ENCODE data around the gene LHX4. TPM values are rescaled to one million over a fixed set of nuclear protein-coding genes. Genes with fewer than 3 reads are reported as not detected.
"Not testable (repeated sequence)": the region's sequence is repeated elsewhere in the genome, so short reads cannot be mapped to it uniquely, and the experiment has no call there.

LHX4 gene
- total RNA-seq, 1 donor from 2014 or later: not detected

- intact Hi-C loops (cut with micrococcal nuclease): no loop called here
These were observed 33.5 kb upstream of the LHX4 start for GRCh38 chr1:180196436-180197003.

DNA sequence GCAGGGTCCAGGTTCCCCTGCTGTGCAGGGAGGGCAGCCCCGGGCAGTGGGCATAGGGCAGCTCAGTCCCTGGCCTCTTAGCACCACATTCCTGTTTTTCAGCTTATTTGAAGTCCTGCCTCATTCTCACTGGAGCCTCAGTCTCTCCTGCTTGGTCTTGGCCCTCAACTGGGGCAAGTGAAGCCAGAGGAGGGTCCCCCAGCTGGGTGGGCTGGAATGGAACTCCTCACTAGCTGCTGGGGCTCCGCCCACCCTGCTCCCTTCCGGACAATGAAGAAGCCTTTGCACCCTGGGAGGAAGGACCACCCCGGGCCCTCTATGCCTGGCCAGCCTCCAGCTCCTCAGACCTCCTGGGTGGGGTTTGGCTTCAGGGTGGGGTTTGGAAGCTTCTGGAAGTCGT lies 32.8 kb upstream of the LHX4 start:
- intact Hi-C loops (cut with micrococcal nuclease): no loop called here

GRCh38 chr1:180198196-180198595 lies 31.9 kb upstream of the LHX4 start:
- intact Hi-C loops (cut with micrococcal nuclease): no loop called here

DNA sequence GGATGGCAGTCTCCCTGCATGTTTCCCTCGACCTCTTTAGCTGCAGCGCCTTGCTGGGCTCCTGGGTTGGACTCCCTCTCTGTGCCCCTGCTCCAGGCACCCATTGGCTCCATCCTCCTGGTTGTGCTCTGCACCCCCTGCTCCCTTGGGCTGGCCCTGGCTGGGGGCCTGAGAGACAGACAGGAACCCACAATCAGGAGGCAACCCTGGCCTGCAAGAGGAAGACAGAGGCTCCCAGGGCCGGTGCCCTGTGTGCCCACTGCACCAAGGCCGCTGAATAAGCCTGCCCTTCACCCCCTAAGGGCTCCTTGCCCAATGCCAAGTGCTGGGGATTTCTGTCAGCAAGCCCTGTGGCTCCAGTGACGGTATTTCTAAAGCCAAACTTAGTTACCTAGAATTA lies 31.5 kb upstream of the LHX4 start:
- intact Hi-C loops (cut with micrococcal nuclease): no loop called here

- intact Hi-C loops (cut with micrococcal nuclease): no loop called here
These were observed 31.0 kb upstream of the LHX4 start for GRCh38 chr1:180199018-180199417.

DNA sequence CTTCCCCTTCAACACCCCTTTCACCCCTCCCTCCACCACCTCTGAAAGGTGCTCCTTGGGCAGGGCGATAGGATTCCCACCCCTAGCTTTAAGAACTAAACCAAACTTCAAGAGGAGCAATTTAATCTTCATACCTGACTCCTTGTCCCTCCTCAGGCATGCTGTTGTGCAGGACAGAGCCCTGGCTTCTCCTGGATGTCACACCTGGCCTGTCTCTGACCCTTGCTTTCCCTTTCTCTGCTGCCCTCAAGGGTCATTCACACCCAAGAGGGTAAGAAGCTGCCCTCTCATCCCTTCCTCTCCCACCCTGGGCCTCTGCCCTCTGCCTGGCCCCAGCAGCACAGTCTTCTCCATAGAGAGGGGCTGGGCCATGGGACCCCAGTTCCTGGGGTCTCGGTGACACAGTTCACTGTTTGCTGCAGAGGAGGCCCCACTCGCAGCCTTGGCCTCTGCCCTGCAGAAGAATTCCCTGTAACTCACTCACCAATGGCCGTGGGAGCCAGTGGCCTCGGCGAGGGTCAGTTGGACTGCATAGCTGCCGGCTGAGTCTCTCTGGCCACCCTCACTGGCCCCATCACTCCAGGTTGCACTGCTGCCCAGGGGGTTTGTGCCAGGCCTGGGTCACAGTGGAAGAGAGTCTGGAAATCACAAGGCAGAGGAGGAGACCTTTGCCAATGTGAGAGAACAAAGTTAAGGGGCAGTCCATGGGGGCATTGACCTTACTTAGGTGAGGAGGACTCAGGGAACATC lies 28.4 kb upstream of the LHX4 start:
- intact Hi-C loops (cut with micrococcal nuclease): no loop called here

DNA sequence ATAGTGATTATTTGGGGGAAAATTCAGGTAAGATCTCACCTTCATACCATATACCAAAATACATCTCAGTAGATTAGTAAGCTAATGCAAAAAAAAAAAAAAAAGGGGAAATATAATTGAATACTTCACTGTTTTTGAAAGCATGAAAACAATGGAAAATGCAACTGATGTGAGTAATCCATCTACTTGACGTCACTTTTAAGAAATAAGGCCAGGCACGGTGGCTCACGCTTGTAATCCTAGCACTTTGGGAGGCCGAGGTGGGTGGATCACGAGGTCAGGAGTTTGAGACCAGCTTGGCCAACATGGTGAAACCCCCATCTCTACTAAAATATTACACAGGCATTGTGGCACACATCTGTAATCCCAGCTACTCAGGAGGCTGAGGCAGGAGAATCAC lies 27.5 kb upstream of the LHX4 start:
- intact Hi-C loops (cut with micrococcal nuclease): not testable (repeated sequence)

GRCh38 chr1:180204231-180204630 lies 25.8 kb upstream of the LHX4 start:
- intact Hi-C loops (cut with micrococcal nuclease): no loop called here

GRCh38 chr1:180206581-180206980 lies 23.5 kb upstream of the LHX4 start:
- intact Hi-C loops (cut with micrococcal nuclease): no loop called here

GRCh38 chr1:180208264-180208663 lies 21.8 kb upstream of the LHX4 start:
- intact Hi-C loops (cut with micrococcal nuclease): no loop called here

DNA sequence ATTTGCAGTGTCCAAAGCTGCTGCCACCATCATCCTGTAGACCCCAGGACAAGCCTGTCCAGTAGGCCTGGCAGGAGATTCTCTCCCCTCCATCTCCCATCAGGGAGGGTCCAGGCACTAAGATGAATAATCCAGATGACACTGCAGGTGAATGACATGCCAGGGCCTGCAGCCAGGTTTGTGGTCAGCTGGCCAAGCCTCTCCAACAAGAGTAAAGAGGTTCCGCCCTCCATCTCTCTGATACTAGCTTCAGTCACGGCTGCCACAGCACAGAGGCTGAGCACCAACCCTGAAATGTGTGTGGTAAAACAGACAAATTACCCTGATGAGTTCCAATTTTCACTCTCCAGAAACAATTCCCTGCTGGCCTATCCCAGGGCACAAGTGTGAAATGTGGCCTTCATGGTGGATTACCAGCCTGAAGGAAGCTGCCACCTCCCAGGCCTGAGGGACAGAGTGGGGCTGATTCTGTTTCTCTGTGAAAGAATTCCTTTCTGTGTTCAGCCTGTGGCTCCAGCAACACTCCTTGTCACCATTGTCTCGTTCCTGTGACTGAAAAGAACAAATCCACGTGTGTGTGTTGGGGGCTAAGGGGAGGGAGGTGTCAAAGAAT lies 19.9 kb upstream of the LHX4 start:
- intact Hi-C loops (cut with micrococcal nuclease): no loop called here

DNA sequence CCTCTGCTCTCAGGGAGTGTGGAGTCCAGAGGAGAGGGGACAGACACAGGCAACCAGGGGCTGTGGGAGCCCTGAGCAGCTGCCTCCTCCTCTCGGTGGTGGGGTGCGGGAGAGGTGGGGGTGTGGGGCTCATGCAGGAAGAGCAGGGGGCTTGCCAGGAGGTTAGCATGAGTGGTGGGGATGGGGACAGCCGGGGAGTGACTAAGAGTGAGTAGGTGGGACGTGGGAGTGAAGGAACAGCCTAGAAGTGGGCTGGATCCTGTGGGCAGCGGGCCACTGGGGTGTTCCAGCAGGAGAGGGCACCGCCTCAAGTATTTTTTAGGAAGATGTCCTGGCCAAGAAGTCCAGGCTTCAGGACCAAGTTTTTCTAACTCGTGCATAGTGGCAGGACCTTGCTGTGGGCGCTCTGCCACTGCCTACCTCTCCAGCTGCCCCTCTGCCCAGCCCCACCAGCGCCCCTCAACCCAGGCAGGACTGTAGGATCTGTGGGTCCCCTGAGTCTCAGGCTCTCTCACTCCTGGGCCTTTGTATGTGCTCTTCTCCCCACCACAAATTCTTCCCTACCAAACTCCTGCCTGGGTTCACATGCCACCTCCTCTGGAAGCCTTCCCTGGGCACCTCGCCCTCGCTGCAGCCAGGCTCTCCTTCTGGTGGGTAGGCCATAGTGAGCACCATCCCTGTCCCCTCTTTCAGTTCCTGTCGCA lies 18.8 kb upstream of the LHX4 start:
- intact Hi-C loops (cut with micrococcal nuclease): no loop called here

DNA sequence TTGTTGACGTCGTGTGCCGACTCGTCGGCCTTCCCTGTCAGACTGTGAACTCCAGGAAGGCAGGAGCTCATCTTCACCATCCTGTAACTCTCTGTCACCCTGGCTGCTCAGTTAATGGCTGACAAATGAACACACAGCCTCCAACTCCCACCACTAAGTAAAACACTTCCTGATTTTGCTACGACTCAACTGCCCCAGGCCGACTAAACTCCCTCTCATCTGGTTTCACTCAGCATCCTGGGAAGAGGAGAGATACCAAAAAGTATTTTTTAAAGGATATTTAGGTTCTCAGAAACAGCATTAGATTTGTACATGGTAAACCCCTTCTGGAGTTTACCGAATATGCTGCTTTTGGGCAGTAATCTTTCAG lies 18.2 kb upstream of the LHX4 start:
- intact Hi-C loops (cut with micrococcal nuclease): loop anchor here (2.0 kb wide), 1 partner anchor 57 kb away; the partner anchor contains the start of gene QSOX1

GRCh38 chr1:180213401-180214170 lies 16.5 kb upstream of the LHX4 start:
- intact Hi-C loops (cut with micrococcal nuclease): loop anchor here (2.0 kb wide), 1 partner anchor 59 kb away; the partner anchor contains the start of gene QSOX1

GRCh38 chr1:180215856-180216625 lies 14.0 kb upstream of the LHX4 start:
- intact Hi-C loops (cut with micrococcal nuclease): no loop called here

- intact Hi-C loops (cut with micrococcal nuclease): no loop called here
These were observed 13.1 kb upstream of the LHX4 start for GRCh38 chr1:180217006-180217405.

GRCh38 chr1:180218806-180219765 lies 11.0 kb upstream of the LHX4 start:
- intact Hi-C loops (cut with micrococcal nuclease): no loop called here

DNA sequence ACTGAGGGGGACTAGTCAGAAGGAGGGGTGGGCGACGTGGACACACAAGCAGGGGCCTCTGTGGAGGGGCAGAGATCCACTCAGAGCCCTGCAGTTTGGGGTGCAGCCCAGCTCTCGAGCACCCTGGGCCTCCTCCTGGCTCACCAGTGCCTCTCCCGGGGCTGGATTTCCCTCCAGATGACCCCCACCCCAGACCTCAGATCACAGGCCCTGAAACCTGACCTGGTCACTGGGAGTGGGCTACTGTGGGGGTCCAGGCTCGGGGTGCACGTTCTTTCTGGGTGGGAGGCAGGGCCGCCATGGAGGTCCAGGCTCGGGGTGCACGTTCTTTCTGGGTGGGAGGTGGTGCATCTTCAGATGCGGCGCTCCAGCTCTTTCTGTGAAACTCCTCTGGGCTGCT lies 10.3 kb upstream of the LHX4 start:
- intact Hi-C loops (cut with micrococcal nuclease): no loop called here

- intact Hi-C loops (cut with micrococcal nuclease): no loop called here
These were observed 8.6 kb upstream of the LHX4 start for GRCh38 chr1:180221462-180221861.

All from T-helper 2 cell treated with Interferon-gamma antibody and Interleukin-4, amounts not matched to agents 100 ng/mL and 5 ng/mL, for 36 hours (primary cell).